ENCODE measurements around the gene S100A7A.
"Not testable (repeated sequence)": the region's sequence is repeated elsewhere in the genome, so short reads cannot be mapped to it uniquely, and the experiment has no call there.

Gene S100A7A

DNA sequence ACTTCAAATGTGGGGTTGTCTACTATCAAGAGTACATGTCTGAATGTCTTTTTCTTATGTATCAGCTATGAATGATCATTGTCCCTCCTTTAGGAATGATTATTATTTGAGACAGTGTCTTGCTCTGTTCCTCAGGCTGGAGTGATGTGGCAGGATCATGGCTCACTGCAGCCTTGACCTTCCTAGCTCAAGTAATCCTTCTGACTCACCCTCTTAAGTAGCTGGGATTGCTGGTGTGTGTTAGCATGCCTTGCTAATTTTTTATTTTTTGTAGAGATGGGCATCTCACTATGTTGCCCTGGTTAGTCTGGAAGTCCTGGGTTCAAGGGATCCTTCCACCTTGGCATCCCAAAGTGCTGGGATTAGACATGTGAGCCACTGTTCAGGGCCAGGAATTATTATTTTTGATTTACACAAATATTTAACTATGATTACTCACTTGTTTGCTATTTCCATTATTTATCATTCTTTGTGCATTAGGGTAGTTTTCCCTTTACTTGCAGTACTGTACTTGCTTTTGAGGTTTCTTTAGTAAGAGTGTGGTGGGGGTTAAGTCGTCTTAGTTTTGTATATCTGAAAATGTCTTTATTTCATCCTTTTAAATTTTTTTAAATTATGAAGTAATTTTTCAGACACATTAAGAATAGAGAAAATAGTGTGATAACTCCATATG is 31.3 kb downstream of the S100A7A start:
- Mint-ChIP-seq H3K27ac (no peak overlapping the region), H3K9me3 (no peaks in the 10 kb centered on the region), H3K36me3 (no peaks in the 10 kb centered on the region), H3K27me3 (peaks cover 74% of the 10 kb centered on the region), H3K4me1 (no peaks in the 10 kb centered on the region), H3K4me3 (no peak overlapping the region)
- ATAC-seq, result no peak

DNA sequence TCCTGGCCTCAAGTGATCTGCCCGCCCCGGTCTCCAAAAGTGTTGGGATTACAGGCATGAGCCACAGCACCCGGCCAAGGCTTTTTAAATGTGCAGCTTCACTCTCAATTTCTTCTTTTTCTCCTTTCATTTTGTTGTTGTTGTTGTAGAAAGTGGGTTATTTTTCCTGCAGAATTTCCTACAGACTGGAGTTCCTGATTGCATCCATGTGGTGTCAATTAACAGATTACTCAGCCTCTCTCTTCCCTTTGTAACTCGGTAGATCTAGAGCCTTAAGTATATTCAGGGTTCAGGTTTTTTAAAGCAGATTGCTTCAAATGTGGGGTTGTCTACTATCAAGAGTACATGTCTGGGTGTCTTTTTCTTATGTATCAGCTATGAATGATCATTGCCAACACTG is 32.5 kb downstream of the S100A7A start:
- not testable (repeated sequence) for H3K27ac Mint-ChIP-seq, ATAC-seq, H3K36me3 Mint-ChIP-seq, H3K9me3 Mint-ChIP-seq, H3K4me1 Mint-ChIP-seq, H3K4me3 Mint-ChIP-seq
- H3K27me3 Mint-ChIP-seq, result peaks cover 65% of the 10 kb centered on the region

DNA sequence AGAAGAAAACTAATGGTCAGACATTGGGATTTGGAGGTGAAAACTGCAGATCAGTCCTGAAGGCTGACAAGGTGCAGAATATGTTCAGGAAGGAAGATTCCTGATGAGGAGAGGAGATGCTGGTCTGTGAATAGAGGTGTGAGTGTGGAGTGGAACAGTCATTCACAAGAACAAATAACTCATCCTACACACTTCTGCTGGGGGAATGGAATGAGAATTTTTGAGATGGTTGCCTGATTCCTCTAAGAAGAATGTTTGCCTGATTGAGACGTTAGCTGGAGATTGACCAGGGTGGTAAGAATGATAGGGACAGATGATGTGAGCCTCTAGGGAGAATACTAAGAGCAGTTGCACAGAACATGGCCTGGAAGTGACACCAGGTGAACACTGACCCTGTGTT is 40.1 kb downstream of the S100A7A start:
- no peak for ATAC-seq
- H3K27me3 Mint-ChIP-seq, result peaks cover 46% of the 10 kb centered on the region

DNA sequence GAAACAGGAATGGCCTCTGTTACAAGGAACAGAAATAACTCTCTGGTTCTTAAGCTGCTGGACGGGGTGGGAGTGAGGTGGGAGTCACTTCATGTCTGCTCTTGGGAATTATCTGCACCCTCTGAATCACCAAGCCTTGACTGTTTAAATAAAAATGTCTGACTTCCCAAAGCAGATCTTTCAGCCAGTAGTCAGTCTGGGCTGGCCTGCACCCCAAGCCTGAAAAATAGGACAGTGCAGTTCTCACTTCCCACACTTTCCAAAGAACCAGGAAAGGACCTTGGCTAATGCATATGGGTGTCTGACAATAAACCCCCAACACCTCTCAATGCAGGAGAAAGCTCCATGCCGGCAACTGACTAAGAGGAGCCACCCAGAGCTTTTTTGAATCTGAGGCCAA is 43.3 kb downstream of the S100A7A start:
- H3K9me3 Mint-ChIP-seq, result no peaks in the 10 kb centered on the region
- no peak overlapping the region for H3K27ac Mint-ChIP-seq
- peaks cover 62% of the 10 kb centered on the region for H3K27me3 Mint-ChIP-seq

More for the DNA sequence above, 40.1 kb downstream of the S100A7A start:
- H3K4me1 Mint-ChIP-seq, result no peaks in the 10 kb centered on the region
- H3K4me3 Mint-ChIP-seq, result no peak overlapping the region
- H3K27ac Mint-ChIP-seq, result no peak overlapping the region
- no peaks in the 10 kb centered on the region for H3K36me3 Mint-ChIP-seq
- no peaks in the 10 kb centered on the region for H3K9me3 Mint-ChIP-seq

DNA sequence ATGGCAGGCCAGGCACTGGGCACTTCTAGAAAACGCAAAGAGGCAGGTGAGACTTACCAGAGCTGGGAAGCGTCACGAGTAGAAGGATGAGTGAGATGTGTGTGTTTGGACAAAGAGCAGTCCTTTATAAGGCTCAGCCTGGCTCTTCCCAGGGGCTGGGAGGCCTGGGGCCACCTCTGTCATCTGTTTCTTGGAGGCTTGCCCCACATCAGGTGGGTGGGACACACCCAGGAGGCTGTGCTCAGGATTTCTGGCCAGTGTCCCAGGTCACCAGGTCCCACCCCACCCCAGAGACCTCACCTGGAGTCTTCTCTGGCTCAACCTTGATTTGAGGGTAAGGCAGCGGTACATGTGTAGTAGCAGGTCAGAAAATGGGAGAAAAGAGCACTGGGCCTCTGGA is 44.2 kb downstream of the S100A7A start, which contains the start of gene S100A7:
Gene S100A7 (minus strand): TSS at position 101 of the 400 bp plus-strand sequence. CDS start 1,638 bp downstream, outside the sequence.
- H3K4me1 Mint-ChIP-seq, result no peaks in the 10 kb centered on the region
- H3K27ac Mint-ChIP-seq, result no peak within 1 kb of the TSS
- peak; percentile 13 for ATAC-seq
- no peaks in the 10 kb centered on the region for H3K36me3 Mint-ChIP-seq
- H3K4me3 Mint-ChIP-seq, result no peak within 1 kb of the TSS
- no peaks in the 10 kb centered on the region for H3K9me3 Mint-ChIP-seq
- peaks cover 66% of the 10 kb centered on the region for H3K27me3 Mint-ChIP-seq

More for the DNA sequence above, 43.3 kb downstream of the S100A7A start:
- Mint-ChIP-seq H3K36me3 (no peaks in the 10 kb centered on the region), H3K4me3 (no peak overlapping the region), H3K4me1 (no peaks in the 10 kb centered on the region)
- no peak for ATAC-seq

DNA sequence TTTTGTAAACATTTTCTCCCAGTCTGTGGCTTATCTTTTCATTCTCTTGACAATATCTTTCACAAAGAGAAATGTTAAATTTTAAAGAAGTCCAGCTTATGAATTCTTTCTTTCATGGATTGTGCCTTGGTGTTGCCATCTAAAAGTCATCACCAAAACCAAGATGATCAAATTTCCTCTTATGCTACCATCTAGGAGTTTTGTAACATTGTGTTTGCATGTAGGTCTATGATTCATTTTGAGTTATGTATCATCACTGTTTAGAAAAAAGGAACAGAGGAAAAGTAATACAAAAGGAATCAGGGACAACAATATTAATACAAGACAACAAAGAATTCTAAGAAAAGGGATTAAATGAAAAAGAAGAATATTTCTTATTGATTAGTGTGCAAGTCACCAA is 46.4 kb downstream of the S100A7A start:
- H3K27me3 Mint-ChIP-seq, result peaks cover 46% of the 10 kb centered on the region
- not testable (repeated sequence) for H3K4me3 Mint-ChIP-seq, H3K9me3 Mint-ChIP-seq, H3K27ac Mint-ChIP-seq, H3K36me3 Mint-ChIP-seq, ATAC-seq, H3K4me1 Mint-ChIP-seq

DNA sequence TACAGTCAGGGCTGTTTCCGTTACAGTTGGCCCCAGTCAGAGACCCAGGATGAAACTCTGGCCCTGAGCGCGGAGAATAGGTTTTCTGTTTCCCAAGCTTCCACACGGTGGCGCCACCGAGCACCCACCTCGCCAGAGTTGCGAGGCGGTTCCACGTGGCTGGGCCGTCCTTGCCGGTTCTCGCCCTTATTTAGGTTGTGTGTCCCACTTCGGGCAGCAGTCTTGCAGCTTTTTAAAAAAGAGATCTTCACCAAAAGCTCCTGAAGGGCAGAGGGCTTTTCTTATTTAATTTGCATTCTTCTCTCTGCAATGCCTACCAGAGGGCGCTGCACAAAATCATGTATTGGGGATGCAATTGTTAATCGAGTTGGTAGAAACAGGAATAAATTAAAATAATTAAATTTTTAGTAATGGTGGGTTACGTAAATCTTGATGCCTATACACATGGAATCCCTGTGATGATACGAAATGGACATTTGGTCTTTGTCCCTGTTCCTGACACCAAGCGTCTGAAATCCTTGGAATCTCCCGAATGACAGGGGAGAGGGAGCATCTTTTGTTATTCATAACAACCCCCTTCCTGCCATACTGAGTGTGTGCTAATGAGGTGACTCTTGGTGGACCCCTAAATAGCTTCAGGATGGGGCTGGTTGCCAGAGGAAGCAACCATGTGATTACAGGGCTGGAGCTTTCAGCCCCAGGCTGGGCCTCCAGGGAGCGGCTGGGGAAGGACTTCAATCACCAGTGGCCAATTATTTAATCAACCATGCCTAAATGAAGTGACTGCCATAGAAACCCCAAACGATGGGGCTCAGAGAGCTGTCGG is 49.7 kb downstream of the S100A7A start:
- no peaks in the 10 kb centered on the region for H3K4me1 Mint-ChIP-seq
- H3K27me3 Mint-ChIP-seq, result peaks cover 48% of the 10 kb centered on the region
- ATAC-seq, result peak; percentile 65
- peaks cover 5% of the 10 kb centered on the region for H3K9me3 Mint-ChIP-seq
- H3K4me3 Mint-ChIP-seq, result no peak overlapping the region
- no peak overlapping the region for H3K27ac Mint-ChIP-seq
- H3K36me3 Mint-ChIP-seq, result no peaks in the 10 kb centered on the region

DNA sequence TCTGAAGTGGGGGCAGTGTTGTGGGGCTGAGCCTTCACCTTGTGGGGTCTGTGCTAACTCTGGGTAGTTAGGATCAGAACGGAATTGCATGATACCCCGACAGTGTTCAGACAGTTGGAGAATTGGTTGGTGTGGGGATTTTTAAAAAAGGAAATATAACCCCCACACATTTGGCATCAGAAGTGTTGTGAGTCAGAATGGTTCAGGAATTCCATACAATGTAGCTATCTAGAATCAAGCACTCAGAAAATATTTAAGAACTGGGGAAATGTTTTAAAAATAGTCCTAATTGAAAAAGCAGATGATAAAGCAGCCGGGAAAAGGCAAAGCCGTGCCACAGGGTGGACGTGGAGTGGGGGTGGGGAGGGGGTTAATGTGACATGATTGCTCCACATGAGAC is 50.6 kb downstream of the S100A7A start:
- Mint-ChIP-seq H3K9me3 (peaks cover 5% of the 10 kb centered on the region), H3K4me3 (no peak overlapping the region), H3K36me3 (no peaks in the 10 kb centered on the region), H3K27me3 (peaks cover 48% of the 10 kb centered on the region), H3K27ac (no peak overlapping the region), H3K4me1 (no peaks in the 10 kb centered on the region)
- ATAC-seq, result no peak

DNA sequence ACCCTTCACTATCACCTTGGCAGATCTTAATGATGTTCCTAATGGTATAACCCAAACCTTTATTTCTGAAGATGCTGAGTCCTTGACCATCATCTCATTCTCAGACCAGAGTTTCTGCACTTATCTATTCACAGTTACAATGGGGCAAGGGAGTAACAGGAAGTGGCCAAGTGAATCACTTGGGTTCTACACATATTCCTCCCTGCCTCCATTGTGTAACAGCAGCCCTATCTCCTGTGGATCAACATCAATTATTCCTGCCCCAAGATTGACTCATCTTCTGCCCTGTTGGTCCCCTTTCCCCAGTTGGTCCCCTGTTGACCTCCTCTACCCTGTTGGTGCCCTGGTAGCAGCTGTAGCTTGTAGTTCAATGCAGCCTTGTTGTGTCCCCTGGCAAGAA is 54.4 kb downstream of the S100A7A start:
- H3K4me3 Mint-ChIP-seq, result no peak overlapping the region
- H3K9me3 Mint-ChIP-seq, result peaks cover 22% of the 10 kb centered on the region
- H3K36me3 Mint-ChIP-seq, result peaks cover 7% of the 10 kb centered on the region
- peaks cover 41% of the 10 kb centered on the region for H3K27me3 Mint-ChIP-seq
- ATAC-seq, result no peak
- no peaks in the 10 kb centered on the region for H3K4me1 Mint-ChIP-seq
- H3K27ac Mint-ChIP-seq, result no peak overlapping the region
